Measurements from ENCODE around the gene GPR68. TPM values are rescaled to one million over a fixed set of nuclear protein-coding genes. Genes with fewer than 3 reads are reported as not detected.
A peak's percentile ranks its signal among the peaks of the same experiment; 100 is the strongest.

GPR68 gene
- total RNA-seq, 2 donors from 2014 or later: 0.26 TPM; not detected in 1

GRCh38 chr14:91241863-91242262, 2.6 kb downstream of the GPR68 start:
- 44 to 60% methylated on average over 7 of the region's 7 CpGs for WGBS, 2 donors

GRCh38 chr14:91238661-91239060, 5.8 kb downstream of the GPR68 start:
- H3K27ac ChIP-seq: no peak overlapping the region
- WGBS, 2 donors: 65 to 84% methylated on average over 8 of the region's 8 CpGs
- intact Hi-C loops (cut with DNase I): no loop called here
- H3K4me1 ChIP-seq: no peaks in the 10 kb centered on the region
- no peaks in the 10 kb centered on the region for H3K9me3 ChIP-seq
- ATAC-seq (no peak), DNase-seq (no peak)
- no peak overlapping the region for H3K4me3 ChIP-seq
- TF ChIP-seq POLR2A (IDR thresholded peaks at IDR 0.05) (no peak), CTCF (IDR thresholded peaks at IDR 0.05) (no peak)
- H3K27me3 ChIP-seq: no peaks in the 10 kb centered on the region
- no peaks in the 10 kb centered on the region for H3K36me3 ChIP-seq (replicated peaks in 1 of 2; ENCODE audit: insufficient read depth in 1 of 2, low read depth in 2 of 2)

More at GRCh38 chr14:91241863-91242262, 2.6 kb downstream of the GPR68 start:
- H3K27me3 ChIP-seq: no peaks in the 10 kb centered on the region
- H3K27ac ChIP-seq: no peak overlapping the region
- H3K9me3 ChIP-seq: no peaks in the 10 kb centered on the region
- peak in 1 of 4 donors; percentile 25 for DNase-seq
- no peaks in the 10 kb centered on the region for H3K4me1 ChIP-seq
- no peak for ATAC-seq
- TF ChIP-seq CTCF (IDR thresholded peaks at IDR 0.05) (no peak), POLR2A (IDR thresholded peaks at IDR 0.05) (no peak)
- H3K4me3 ChIP-seq: no peak overlapping the region
- no peaks in the 10 kb centered on the region for H3K36me3 ChIP-seq (replicated peaks in 1 of 2; ENCODE audit: insufficient read depth in 1 of 2, low read depth in 2 of 2)
- intact Hi-C loops (cut with DNase I): no loop called here

DNA sequence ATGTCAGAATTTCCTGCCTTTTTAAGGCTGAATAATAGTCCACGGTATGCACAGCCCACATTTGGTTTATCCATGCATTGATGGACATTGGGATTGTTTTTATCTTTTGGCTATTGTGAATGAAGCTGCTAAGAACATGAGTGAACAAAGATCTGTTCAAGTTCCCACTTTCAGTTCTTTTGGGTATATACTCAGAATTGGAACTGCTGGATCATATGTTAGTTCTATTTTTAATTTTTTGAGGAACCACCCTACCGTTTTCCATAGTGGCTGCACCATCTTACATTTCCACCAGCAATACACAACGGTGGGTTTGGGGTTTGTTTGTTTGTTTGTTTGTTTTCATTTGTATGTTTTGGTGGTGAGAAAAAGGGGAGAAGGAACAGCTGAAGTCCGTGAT, 6.4 kb downstream of the GPR68 start:
- Histone ChIP-seq H3K4me1 (no peaks in the 10 kb centered on the region), H3K27me3 (no peaks in the 10 kb centered on the region), H3K36me3 (replicated peaks in 1 of 2; ENCODE audit: insufficient read depth in 1 of 2, low read depth in 2 of 2) (no peaks in the 10 kb centered on the region), H3K27ac (no peak overlapping the region), H3K4me3 (no peak overlapping the region), H3K9me3 (no peaks in the 10 kb centered on the region)
- ATAC-seq (no peak), DNase-seq (no peak)
- TF ChIP-seq CTCF (IDR thresholded peaks at IDR 0.05) (no peak), POLR2A (IDR thresholded peaks at IDR 0.05) (no peak)
- intact Hi-C loops (cut with DNase I): no loop called here
- WGBS, 2 donors: 62 to 76% methylated on average over 4 of the region's 4 CpGs

GRCh38 chr14:91237219-91237618, 7.3 kb downstream of the GPR68 start:
- TF ChIP-seq CTCF (IDR thresholded peaks at IDR 0.05): no peak
- no peak for TF ChIP-seq POLR2A (IDR thresholded peaks at IDR 0.05)
- Histone ChIP-seq H3K27me3 (no peaks in the 10 kb centered on the region), H3K27ac (no peak overlapping the region), H3K36me3 (replicated peaks in 1 of 2; ENCODE audit: insufficient read depth in 1 of 2, low read depth in 2 of 2) (no peaks in the 10 kb centered on the region), H3K4me1 (no peaks in the 10 kb centered on the region), H3K4me3 (no peak overlapping the region), H3K9me3 (no peaks in the 10 kb centered on the region)
- DNase-seq: no peak
- intact Hi-C loops (cut with DNase I): no loop called here
- no peak for ATAC-seq
- 79 to 87% methylated on average over 7 of the region's 7 CpGs for WGBS, 2 donors

DNA sequence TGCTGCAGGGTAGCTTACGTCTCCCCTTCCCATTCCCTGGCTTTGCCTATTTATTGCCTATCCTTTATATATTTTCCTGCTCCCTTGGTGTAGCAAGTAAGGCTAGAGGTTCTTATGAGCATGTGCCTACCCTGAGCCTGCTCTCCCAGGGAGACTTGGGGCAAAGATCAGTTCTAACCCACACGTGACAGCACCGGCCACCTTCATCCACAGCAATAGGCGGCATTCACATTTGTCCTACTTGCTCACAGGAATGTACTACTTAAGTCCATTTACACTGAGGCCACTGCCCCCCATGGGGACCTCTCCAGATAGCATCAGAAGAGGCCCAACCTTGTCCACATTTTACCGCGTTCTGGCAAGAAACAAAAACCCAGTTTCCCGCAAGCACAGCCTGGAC, 8.7 kb downstream of the GPR68 start:
- Histone ChIP-seq H3K9me3 (no peaks in the 10 kb centered on the region), H3K4me3 (no peak overlapping the region), H3K4me1 (no peaks in the 10 kb centered on the region), H3K36me3 (replicated peaks in 1 of 2; ENCODE audit: insufficient read depth in 1 of 2, low read depth in 2 of 2) (no peaks in the 10 kb centered on the region), H3K27me3 (no peaks in the 10 kb centered on the region), H3K27ac (no peak overlapping the region)
- ATAC-seq (no peak), DNase-seq (no peak)
- intact Hi-C loops (cut with DNase I): no loop called here
- TF ChIP-seq POLR2A (IDR thresholded peaks at IDR 0.05) (no peak), CTCF (IDR thresholded peaks at IDR 0.05) (no peak)
- 89 to 90% methylated on average over 7 of the region's 7 CpGs for WGBS, 2 donors

All from body of pancreas (tissue), 4 donors.